Endothelial cell of umbilical vein (primary cell): ENCODE measurements around the gene FAM24A. TPM values are rescaled to one million over a fixed set of nuclear protein-coding genes. Genes with fewer than 3 reads are reported as not detected.

Source experiments
- BruUV-seq: library from RNA; stranded (reverse); fragments of 400-500 nt; replicated peaks from 2 replicates; lab custom pipeline; 2021; lab: Mats Ljungman, UMichigan
- CTCF ChIA-PET: fragments of 300-600, 350-600 bp; sonication (Branson Sonifier 250); formaldehyde crosslinking; loops from one replicate; lab custom pipeline; 2021; ENCODE audit warnings: antibody characterized with exemption, inconsistent platforms; lab: Charles Lee
- POLR2A ChIA-PET: fragments of 300-600, 350-600 bp; sonication (Branson Sonifier 250); formaldehyde crosslinking; loops from one replicate; lab custom pipeline; 2021; ENCODE audit warnings: antibody characterized with exemption, inconsistent platforms; lab: Charles Lee
- DNase-seq: peaks from one replicate; pipeline ENCODE4 v3.0.0-alpha.2; 2011; ENCODE audit warnings: low read depth, low spot score
- FAIRE-seq: peaks from 2 replicates; lab custom pipeline; 2011; peaks lifted over from hg19 to GRCh38; lab: Jason Lieb, UNC
- H2AFZ ChIP-seq: 2 replicates; pipeline ENCODE4 v1.6.0; 2012; ENCODE audit warnings: low read depth, low read length, control low read depth, inconsistent platforms
- H3K27ac ChIP-seq: 2 replicates; pipeline ENCODE4 v1.5.1; 2011; ENCODE audit warnings: low read depth, mild to moderate bottlenecking, control low read depth, low read length, moderate library complexity; ENCODE audit not compliant: insufficient read depth
- H3K27me3 ChIP-seq, 2 experiments: 2 replicates each; pipeline versions ENCODE4 v1.6.0 to v1.6.1; 2011; ENCODE audit warnings: low read length in 2 of 2, mixed read lengths in 1 of 2; ENCODE audit not compliant: control insufficient read depth in 2 of 2, insufficient read depth in 2 of 2
- H3K36me3 ChIP-seq, 2 experiments: 2 replicates in 1 of 2; 3 replicates in 1 of 2; pipeline ENCODE4 v1.5.1; 2011; ENCODE audit warnings: low read length in 2 of 2, mild to moderate bottlenecking in 1 of 2, moderate library complexity in 1 of 2; ENCODE audit not compliant: control insufficient read depth in 2 of 2, insufficient read depth in 2 of 2; ENCODE audit errors: extremely low read depth in 1 of 2
- H3K4me1 ChIP-seq: 3 replicates; pipeline ENCODE4 v1.5.1; 2011; ENCODE audit warnings: mild to moderate bottlenecking, low read length; ENCODE audit not compliant: control insufficient read depth, insufficient read depth; ENCODE audit errors: extremely low read depth
- H3K4me2 ChIP-seq: 2 replicates; pipeline ENCODE4 v1.6.1; 2011; ENCODE audit warnings: low read length, control low read depth, mixed read lengths; ENCODE audit not compliant: insufficient read depth
- H3K4me3 ChIP-seq, 3 experiments: fragments of 200-600 bp in 1 of 3; sonication (generic), shearing (Covaris generic) in 1 of 3; replicated peaks in 1 of 3; 2 replicates each; pipeline ENCODE4 v1.5.1; 2011 to 2016; ENCODE audit warnings: control low read depth in 3 of 3, low read length in 3 of 3, mild to moderate bottlenecking in 2 of 3, inconsistent platforms in 1 of 3, low read depth in 1 of 3, moderate library complexity in 1 of 3; ENCODE audit not compliant: insufficient read depth in 1 of 3
- H3K79me2 ChIP-seq: 2 replicates; pipeline ENCODE4 v1.6.0; 2012; ENCODE audit warnings: low read length, inconsistent platforms; ENCODE audit not compliant: control insufficient read depth, insufficient read depth
- H3K9ac ChIP-seq: replicated peaks from 2 replicates; pipeline ENCODE3; 2011; ENCODE audit warnings: low read length, control low read depth; ENCODE audit not compliant: insufficient read depth; ENCODE audit errors: extremely low read depth
- H3K9me1 ChIP-seq: replicated peaks from 3 replicates; pipeline ENCODE4 v1.6.0; 2011; ENCODE audit warnings: mild to moderate bottlenecking, low read length; ENCODE audit not compliant: control insufficient read depth, insufficient read depth; ENCODE audit errors: extremely low read depth
- H3K9me3 ChIP-seq: replicated peaks from 2 replicates; pipeline ENCODE4 v1.5.1; 2012; ENCODE audit warnings: low read length, inconsistent platforms; ENCODE audit not compliant: control insufficient read depth, insufficient read depth
- H4K20me1 ChIP-seq: replicated peaks from 2 replicates; pipeline ENCODE3; 2011; ENCODE audit warnings: mild to moderate bottlenecking, low read length; ENCODE audit not compliant: control insufficient read depth, insufficient read depth; ENCODE audit errors: extremely low read depth
- CTCF ChIP-seq, 2 donors: IDR thresholded peaks; 1 replicate in 1 of 2; 2 replicates in 1 of 2; pipeline ENCODE4 v1.5.1; 2011; ENCODE audit warnings: low read length in 2 of 2, mild to moderate bottlenecking in 2 of 2, moderate library complexity in 2 of 2, control low read depth in 1 of 2, inconsistent platforms in 1 of 2, low read depth in 1 of 2; ENCODE audit not compliant: insufficient read depth in 1 of 2; ENCODE audit errors: extremely low read depth in 1 of 2
- MAX ChIP-seq: IDR thresholded peaks from 2 replicates; pipeline ENCODE4 v1.6.1; 2011; ENCODE audit not compliant: insufficient read depth, insufficient read length
- POLR2A ChIP-seq: IDR thresholded peaks from 2 replicates; pipeline ENCODE4 v1.6.1; 2012; ENCODE audit warnings: low read depth, mild to moderate bottlenecking, control low read depth, low read length
- POLR2AphosphoS5 ChIP-seq: IDR thresholded peaks from 2 replicates; pipeline ENCODE4 v1.6.1; 2012; ENCODE audit warnings: low read depth, mild to moderate bottlenecking, control low read depth, low read length, moderate library complexity; ENCODE audit not compliant: insufficient read depth
- dilution Hi-C: fragments of 300-500 bp; cut with MboI; formaldehyde crosslinking; loops from one replicate; pipeline ENCODE4 v1.15.0; 2019; ENCODE audit warnings: low sequenced_read_pairs; ENCODE audit not compliant: extremely low pct_ligation_motif_present
- intact Hi-C: fragments of 100-400 bp; cut with micrococcal nuclease; formaldehyde crosslinking; loops from one replicate; pipeline ENCODE4 v1.10.0; 2022
- polyA plus RNA-seq, 4 experiments: library from polyadenylated mRNA; depleted of rRNA in 3 of 4; stranded (reverse) in 3 of 4; unstranded in 1 of 4; fragments of >200 nt; gene quantifications; 2 replicates each; pipeline versions ENCODE4 v1.2.1 to v1.2.3, GENCODE V29; 2011 to 2012; ENCODE audit warnings: missing spikeins in 1 of 4
- total RNA-seq: library from RNA; stranded (reverse); gene quantifications from 2 replicates; pipeline ENCODE4 v1.2.3, GENCODE V29; 2021

Gene FAM24A
- total and polyA plus RNA-seq, 2 donors (not counting 3 experiments of a cell fraction or from before 2014, with no cell fraction given): not detected

GRCh38 chr10:122879339-122880273 lies 30.8 kb upstream of the FAM24A start, which contains the start of gene FAM24B:
Gene FAM24B (minus strand): TSS chr10:122879581. CDS start chr10:122850515, 29,066 bp downstream.
- Histone ChIP-seq H3K27me3 (no peaks in the 10 kb centered on the region), H3K4me2 (peak within 1 kb of the TSS; percentile 54), H2AFZ (peak within 1 kb of the TSS; percentile 76), H3K79me2 (peaks cover 49% of the 10 kb centered on the region), H3K36me3 (peaks cover 0 to 3% of the 10 kb centered on the region in 2 experiments), H3K9me1 (no peaks in the 10 kb centered on the region), H3K9ac (peak within 1 kb of the TSS; percentile 56), H3K4me1 (peaks cover 26% of the 10 kb centered on the region), H3K4me3 (peak within 1 kb of the TSS; percentile 39 to 56 (median 55)), H4K20me1 (no peaks in the 10 kb centered on the region), H3K9me3 (no peaks in the 10 kb centered on the region), H3K27ac (peak within 1 kb of the TSS; percentile 43)
- ChIA-PET CTCF (interaction anchor here (0.6 kb wide), 1 partner anchor 185 kb away, joined by 3 read pairs; no protein-coding TSS in a partner anchor), POLR2A (no interaction called here)
- peak; percentile 42 for TF ChIP-seq POLR2A
- TF ChIP-seq MAX: peak; percentile 61
- TF ChIP-seq POLR2AphosphoS5: no peak
- no peak for TF ChIP-seq CTCF (IDR thresholded peaks at IDR 0.05; ENCODE audit: extremely low read depth in 1 of 2, insufficient read depth in 1 of 2, low read depth in 1 of 2, low read length in 2 of 2)
- dilution Hi-C loops (no loop called here), intact Hi-C loops (loop anchor here (1.0 to 2.0 kb wide), 4 partner anchors 18 to 129 kb away; partner anchors contain the start of genes ACADSB, C10orf88 and IKZF5)
- FAIRE-seq (peak; percentile 86), DNase-seq (peak; percentile 99)
- BruUV-seq: TSS peak; percentile 55
